Measurements from ENCODE around the gene ZNF280D. TPM values are rescaled to one million over a fixed set of nuclear protein-coding genes. Genes with fewer than 3 reads are reported as not detected.

The ZNF280D gene
- total and polyA plus RNA-seq, 4 donors: 9.3 to 88.4 (median 28.2) TPM

DNA sequence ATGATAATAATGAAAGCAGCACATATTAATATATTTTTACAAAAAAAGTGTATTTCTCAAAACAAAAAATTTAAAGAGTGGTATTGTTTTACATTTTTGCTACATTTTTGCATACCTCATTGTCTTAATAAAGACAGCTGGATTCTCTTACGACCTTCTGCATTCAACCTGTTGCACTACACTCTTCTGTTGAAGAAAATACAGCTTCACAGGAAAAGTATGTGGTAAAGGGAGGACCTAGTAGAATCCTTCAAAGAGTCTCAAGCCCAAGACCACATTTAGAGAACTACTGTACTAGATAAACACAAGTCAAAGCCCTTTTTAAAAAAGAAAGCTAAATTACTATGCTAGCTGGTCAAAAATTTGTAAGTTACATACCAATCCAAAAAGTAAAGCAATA lies 7.9 kb downstream of the ZNF280D start:
- no peak for DNase-seq
- ATAC-seq (ENCODE audit: insufficient read depth, low FRiP score): no peak
- no peak overlapping the region for H3K4me3 ChIP-seq
- peaks cover 0 to 3% (median 0%) of the 10 kb centered on the region in 4 donors for H3K36me3 ChIP-seq (ENCODE audit: control insufficient read depth in 4 of 4, insufficient read depth in 4 of 4, low read length in 4 of 4)
- 29 to 75% methylated on average over 1 of the region's 1 CpG for WGBS, 2 donors
- no peaks in the 10 kb centered on the region for H3K27me3 ChIP-seq (ENCODE audit: control insufficient read depth in 3 of 3, insufficient read depth in 3 of 3, low read length in 2 of 3)
- H3K9me3 ChIP-seq (ENCODE audit: control insufficient read depth in 4 of 4, insufficient read depth in 3 of 4, low read length in 3 of 4): no peaks in the 10 kb centered on the region
- TF ChIP-seq, protein P1, sequence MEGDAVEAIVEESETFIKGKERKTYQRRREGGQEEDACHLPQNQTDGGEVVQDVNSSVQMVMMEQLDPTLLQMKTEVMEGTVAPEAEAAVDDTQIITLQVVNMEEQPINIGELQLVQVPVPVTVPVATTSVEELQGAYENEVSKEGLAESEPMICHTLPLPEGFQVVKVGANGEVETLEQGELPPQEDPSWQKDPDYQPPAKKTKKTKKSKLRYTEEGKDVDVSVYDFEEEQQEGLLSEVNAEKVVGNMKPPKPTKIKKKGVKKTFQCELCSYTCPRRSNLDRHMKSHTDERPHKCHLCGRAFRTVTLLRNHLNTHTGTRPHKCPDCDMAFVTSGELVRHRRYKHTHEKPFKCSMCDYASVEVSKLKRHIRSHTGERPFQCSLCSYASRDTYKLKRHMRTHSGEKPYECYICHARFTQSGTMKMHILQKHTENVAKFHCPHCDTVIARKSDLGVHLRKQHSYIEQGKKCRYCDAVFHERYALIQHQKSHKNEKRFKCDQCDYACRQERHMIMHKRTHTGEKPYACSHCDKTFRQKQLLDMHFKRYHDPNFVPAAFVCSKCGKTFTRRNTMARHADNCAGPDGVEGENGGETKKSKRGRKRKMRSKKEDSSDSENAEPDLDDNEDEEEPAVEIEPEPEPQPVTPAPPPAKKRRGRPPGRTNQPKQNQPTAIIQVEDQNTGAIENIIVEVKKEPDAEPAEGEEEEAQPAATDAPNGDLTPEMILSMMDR (IDR thresholded peaks at IDR 0.05; ENCODE audit: control extremely low read depth, extremely low read depth): no peak
- H3K9ac ChIP-seq (ENCODE audit: insufficient read depth in 1 of 2, low read length in 2 of 2): no peak overlapping the region
- peaks cover 0 to 10% (median 1%) of the 10 kb centered on the region in 5 donors for H3K4me1 ChIP-seq (ENCODE audit: control insufficient read depth in 5 of 5, insufficient read depth in 5 of 5, low read length in 5 of 5)
- H3K27ac ChIP-seq (ENCODE audit: low read depth in 1 of 2, low read length in 1 of 2): no peak overlapping the region

DNA sequence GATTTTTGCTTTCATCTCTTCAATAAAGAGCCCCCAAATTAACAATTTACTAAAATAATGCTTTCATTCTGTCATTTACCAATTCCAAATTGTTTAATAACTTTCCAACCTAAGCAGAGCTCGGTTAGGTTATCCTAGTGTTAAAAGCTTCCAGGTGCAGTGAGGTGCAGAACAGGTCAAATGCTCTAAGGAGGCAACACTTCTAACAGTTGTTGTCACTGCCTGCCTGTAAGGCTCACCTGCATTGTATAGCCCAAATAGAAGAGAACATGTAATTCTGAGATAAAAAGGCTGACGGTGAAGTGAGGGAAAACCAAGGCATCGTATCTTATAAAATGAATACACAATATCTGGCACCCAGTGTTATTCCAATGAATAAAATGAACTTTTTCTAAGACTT lies 9.1 kb downstream of the ZNF280D start:
- no peak overlapping the region for H3K9ac ChIP-seq (ENCODE audit: insufficient read depth in 1 of 2, low read length in 2 of 2)
- DNase-seq (no peak), ATAC-seq (ENCODE audit: insufficient read depth, low FRiP score) (no peak)
- peaks cover 0 to 13% (median 0%) of the 10 kb centered on the region in 5 donors for H3K4me1 ChIP-seq (ENCODE audit: control insufficient read depth in 5 of 5, insufficient read depth in 5 of 5, low read length in 5 of 5)
- TF ChIP-seq, protein P1 (IDR thresholded peaks at IDR 0.05; ENCODE audit: control extremely low read depth, extremely low read depth): no peak
- no peaks in the 10 kb centered on the region for H3K27me3 ChIP-seq (ENCODE audit: control insufficient read depth in 3 of 3, insufficient read depth in 3 of 3, low read length in 2 of 3)
- H3K27ac ChIP-seq (ENCODE audit: low read depth in 1 of 2, low read length in 1 of 2): no peak overlapping the region
- no peak overlapping the region for H3K4me3 ChIP-seq
- peaks cover 0 to 3% (median 0%) of the 10 kb centered on the region in 4 donors for H3K36me3 ChIP-seq (ENCODE audit: control insufficient read depth in 4 of 4, insufficient read depth in 4 of 4, low read length in 4 of 4)
- 84 to 85% methylated on average over 3 of the region's 3 CpGs for WGBS, 2 donors
- no peaks in the 10 kb centered on the region for H3K9me3 ChIP-seq (ENCODE audit: control insufficient read depth in 4 of 4, insufficient read depth in 3 of 4, low read length in 3 of 4)

DNA sequence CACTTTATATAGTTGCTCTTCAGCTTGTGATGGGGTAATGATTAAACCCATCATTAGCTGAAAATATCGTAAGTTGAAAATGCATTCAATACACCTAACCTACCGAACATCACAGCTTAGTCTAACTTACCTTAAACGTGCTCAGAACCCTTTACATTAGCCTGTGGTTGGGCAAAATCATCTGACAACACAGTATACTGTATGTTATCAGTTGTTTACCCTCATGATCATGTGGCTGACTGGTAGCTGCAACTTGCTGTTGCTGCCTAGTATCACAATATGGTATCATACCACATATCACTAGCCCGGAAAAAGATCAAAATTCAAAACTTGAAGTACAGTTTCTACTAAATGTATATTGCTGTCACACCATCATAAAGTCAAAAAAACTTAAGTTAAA lies 9.5 kb downstream of the ZNF280D start:
- Histone ChIP-seq H3K4me1 (ENCODE audit: control insufficient read depth in 5 of 5, insufficient read depth in 5 of 5, low read length in 5 of 5) (peaks cover 0 to 11% (median 0%) of the 10 kb centered on the region in 5 donors), H3K4me3 (no peak overlapping the region), H3K27ac (ENCODE audit: low read depth in 1 of 2, low read length in 1 of 2) (no peak overlapping the region), H3K9me3 (ENCODE audit: control insufficient read depth in 4 of 4, insufficient read depth in 3 of 4, low read length in 3 of 4) (no peaks in the 10 kb centered on the region), H3K27me3 (ENCODE audit: control insufficient read depth in 3 of 3, insufficient read depth in 3 of 3, low read length in 2 of 3) (no peaks in the 10 kb centered on the region), H3K9ac (ENCODE audit: insufficient read depth in 1 of 2, low read length in 2 of 2) (no peak overlapping the region), H3K36me3 (ENCODE audit: control insufficient read depth in 4 of 4, insufficient read depth in 4 of 4, low read length in 4 of 4) (peaks cover 0 to 3% (median 0%) of the 10 kb centered on the region in 4 donors)
- ATAC-seq (ENCODE audit: insufficient read depth, low FRiP score) (no peak), DNase-seq (no peak)
- TF ChIP-seq, protein P1 (IDR thresholded peaks at IDR 0.05; ENCODE audit: control extremely low read depth, extremely low read depth): no peak
- 88 to 89% methylated on average over 4 of the region's 4 CpGs for whole genome bisulfite sequencing, 2 donors
